H9 (cell line): ENCODE measurements around the gene ZNF234. TPM values are rescaled to one million over a fixed set of nuclear protein-coding genes. Genes with fewer than 3 reads are reported as not detected.

Source experiments
- DNase-seq: peaks from one replicate; pipeline ENCODE4 v3.0.0-alpha.2; 2017
- H2AFZ ChIP-seq: one replicate; pipeline ENCODE4 v1.6.1; 2013; ENCODE audit warnings: mild to moderate bottlenecking, low read length, control low read depth, moderate library complexity
- H2AK5ac ChIP-seq: 2 replicates; pipeline ENCODE4 v1.6.1; 2013; ENCODE audit warnings: low read length, control low read depth, mixed read lengths; ENCODE audit not compliant: insufficient read length
- H2BK120ac ChIP-seq: one replicate; pipeline ENCODE4 v1.6.1; 2013; ENCODE audit warnings: low read depth, mild to moderate bottlenecking, low read length, control low read depth, inconsistent platforms; ENCODE audit not compliant: poor library complexity, severe bottlenecking
- H2BK12ac ChIP-seq: 2 replicates; pipeline ENCODE4 v1.6.1; 2013; ENCODE audit warnings: low read length, control low read depth, mixed read lengths, low read depth; ENCODE audit not compliant: insufficient read length
- H2BK15ac ChIP-seq: 2 replicates; pipeline ENCODE4 v1.6.1; 2013; ENCODE audit warnings: low read depth, low read length, control low read depth
- H2BK20ac ChIP-seq: one replicate; pipeline ENCODE4 v1.6.1; 2013; ENCODE audit warnings: low read depth, mild to moderate bottlenecking, low read length, control low read depth, inconsistent platforms; ENCODE audit not compliant: poor library complexity, severe bottlenecking
- H2BK5ac ChIP-seq: 2 replicates; pipeline ENCODE4 v1.6.1; 2013; ENCODE audit warnings: low read length, control low read depth, mixed read lengths; ENCODE audit not compliant: insufficient read length
- H3K14ac ChIP-seq: 2 replicates; pipeline ENCODE4 v1.6.1; 2013; ENCODE audit warnings: low read length, control low read depth; ENCODE audit not compliant: insufficient read depth
- H3K18ac ChIP-seq: 2 replicates; pipeline ENCODE4 v1.6.1; 2013; ENCODE audit warnings: low read depth, mild to moderate bottlenecking, mixed read lengths, low read length, control low read depth; ENCODE audit not compliant: insufficient read length
- H3K23ac ChIP-seq: 2 replicates; pipeline ENCODE4 v1.6.1; 2013; ENCODE audit warnings: low read length, control low read depth, mixed read lengths, low read depth; ENCODE audit not compliant: insufficient read length
- H3K23me2 ChIP-seq: 2 replicates; pipeline ENCODE4 v1.6.1; 2013; ENCODE audit warnings: low read depth, mild to moderate bottlenecking, mixed read lengths, low read length, control low read depth; ENCODE audit not compliant: insufficient read length, poor library complexity, severe bottlenecking
- H3K27ac ChIP-seq: 2 replicates; pipeline ENCODE4 v1.5.1; 2013; ENCODE audit warnings: low read length, control low read depth, mixed read lengths, low read depth; ENCODE audit not compliant: insufficient read length
- H3K27me3 ChIP-seq: 2 replicates; pipeline ENCODE4 v1.6.1; 2013; ENCODE audit warnings: low read length, control low read depth, inconsistent platforms; ENCODE audit not compliant: insufficient read depth
- H3K4ac ChIP-seq: 2 replicates; pipeline ENCODE4 v1.6.1; 2013; ENCODE audit warnings: low read depth, mild to moderate bottlenecking, control low read depth, inconsistent platforms, low read length, moderate library complexity
- H3K4me1 ChIP-seq: 2 replicates; pipeline ENCODE4 v1.6.1; 2013; ENCODE audit warnings: low read length, control low read depth, inconsistent platforms; ENCODE audit not compliant: insufficient read depth
- H3K4me2 ChIP-seq: 2 replicates; pipeline ENCODE4 v1.6.1; 2013; ENCODE audit warnings: low read length, control low read depth, mixed read lengths; ENCODE audit not compliant: insufficient read length, insufficient read depth
- H3K56ac ChIP-seq: 2 replicates; pipeline ENCODE4 v1.6.1; 2013; ENCODE audit warnings: low read depth, mild to moderate bottlenecking, mixed read lengths, low read length, control low read depth; ENCODE audit not compliant: insufficient read length
- H3K79me1 ChIP-seq: 2 replicates; pipeline ENCODE4 v1.6.1; 2013; ENCODE audit warnings: low read depth, mild to moderate bottlenecking, moderate library complexity, low read length, control low read depth, inconsistent platforms; ENCODE audit not compliant: insufficient read depth, poor library complexity, severe bottlenecking
- H3K79me2 ChIP-seq: 2 replicates; pipeline ENCODE4 v1.6.1; 2013; ENCODE audit warnings: low read length, control low read depth, inconsistent platforms; ENCODE audit not compliant: insufficient read depth
- H3K9ac ChIP-seq: 2 replicates; pipeline ENCODE4 v1.6.1; 2013; ENCODE audit warnings: low read length, control low read depth, mixed read lengths; ENCODE audit not compliant: insufficient read length; ENCODE audit errors: extremely low read depth
- H3K9me3 ChIP-seq: one replicate; pipeline ENCODE4 v1.6.1; 2013; ENCODE audit warnings: low read depth, low read length, inconsistent platforms; ENCODE audit not compliant: control insufficient read depth
- H3T11ph ChIP-seq: one replicate; pipeline ENCODE4 v1.6.1; 2013; ENCODE audit warnings: mild to moderate bottlenecking, low read length, control low read depth, inconsistent platforms
- H4K20me1 ChIP-seq: one replicate; pipeline ENCODE4 v1.6.1; 2013; ENCODE audit not compliant: control insufficient read depth, insufficient read length, insufficient read depth
- H4K5ac ChIP-seq: 2 replicates; pipeline ENCODE4 v1.6.1; 2013; ENCODE audit warnings: low read depth, mild to moderate bottlenecking, mixed read lengths, low read length, control low read depth; ENCODE audit not compliant: insufficient read length
- H4K8ac ChIP-seq: replicated peaks from 2 replicates; pipeline ENCODE4 v1.6.1; 2013; ENCODE audit warnings: low read length, control low read depth, mixed read lengths, low read depth; ENCODE audit not compliant: insufficient read length
- H4K91ac ChIP-seq: 2 replicates; pipeline ENCODE4 v1.6.1; 2013; ENCODE audit warnings: low read depth, mild to moderate bottlenecking, moderate library complexity, mixed read lengths, low read length, control low read depth; ENCODE audit not compliant: insufficient read length
- H3K27ac Mint-ChIP-seq, 3 experiments: 2 replicates in 2 of 3; 3 replicates in 1 of 3; pipeline ENCODE4 v1.8.0; 2020 to 2021; ENCODE audit warnings: mixed read lengths in 3 of 3, mild to moderate bottlenecking in 1 of 3, moderate library complexity in 1 of 3
- H3K27me3 Mint-ChIP-seq: 2 replicates; pipeline ENCODE4 v1.8.0; 2021; ENCODE audit warnings: low read depth, mild to moderate bottlenecking, moderate library complexity, mixed read lengths
- H3K36me3 Mint-ChIP-seq, 3 experiments: 2 replicates in 2 of 3; 3 replicates in 1 of 3; pipeline ENCODE4 v1.8.0; 2020 to 2021; ENCODE audit warnings: low read depth in 3 of 3, mixed read lengths in 3 of 3; ENCODE audit not compliant: insufficient read depth in 1 of 3
- H3K4me1 Mint-ChIP-seq, 2 experiments: 2 replicates each; pipeline ENCODE4 v1.8.0; 2020; ENCODE audit warnings: mixed read lengths in 2 of 2
- H3K4me3 Mint-ChIP-seq, 2 experiments: 2 replicates in 1 of 2; 3 replicates in 1 of 2; pipeline ENCODE4 v1.8.0; 2020 to 2021; ENCODE audit warnings: mild to moderate bottlenecking in 2 of 2, mixed read lengths in 2 of 2, moderate library complexity in 1 of 2
- H3K9me3 Mint-ChIP-seq, 2 experiments: 2 replicates in 1 of 2; 3 replicates in 1 of 2; pipeline ENCODE4 v1.8.0; 2020; ENCODE audit warnings: mild to moderate bottlenecking in 2 of 2, mixed read lengths in 2 of 2, moderate library complexity in 1 of 2
- WGBS: extraction: QIAGEN DNeasy Blood & Tissue Kit; methylation state at CpG from one replicate; pipeline ENCODE4 v1.1.7; 2013; ENCODE audit warnings: missing lambda C conversion rate, low lambda C conversion rate, mixed read lengths; ENCODE audit not compliant: insufficient read length; ENCODE audit errors: extremely low coverage; 5-methylcytosine and 5-hydroxymethylcytosine counted together
- total RNA-seq: library from RNA; stranded (reverse); gene quantifications from 2 replicates; pipeline ENCODE4 v1.2.1, GENCODE V29; 2021
- TF ChIP-seq, protein P1 (sequence below): fragments of 200-600 bp; sonication (generic); conservative IDR thresholded peaks from 3 replicates; pipeline ENCODE4 v1.8.0; 2021; ENCODE audit warnings: antibody characterized with exemption, mild to moderate bottlenecking

The ZNF234 gene
- total RNA-seq, 1 experiment from 2014 or later = 12.4 TPM

DNA sequence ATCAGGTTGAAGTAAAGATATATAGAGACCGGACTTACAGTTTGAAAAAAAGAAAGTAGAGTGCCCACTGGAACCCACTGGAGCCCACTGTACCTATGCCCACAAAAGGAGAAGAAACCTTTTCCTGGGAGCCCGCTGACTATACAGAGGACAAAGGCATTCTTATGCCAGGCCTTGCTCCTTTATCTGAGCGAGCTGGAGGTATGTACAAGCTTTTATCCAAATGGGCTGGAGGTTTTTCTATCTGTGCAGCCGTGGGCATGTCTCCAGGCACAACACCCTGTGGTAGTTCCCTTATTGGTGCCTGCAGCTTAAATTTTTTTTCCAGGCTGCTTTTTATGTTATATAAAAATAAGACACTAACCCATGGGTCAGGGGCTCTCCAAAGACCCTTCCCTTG lies 8.4 kb downstream of the ZNF234 start:
- Histone ChIP-seq H4K20me1 (no peaks in the 10 kb centered on the region), H2BK15ac (no peak overlapping the region), H3K4me2 (no peak overlapping the region), H2AFZ (no peak overlapping the region), H4K91ac (no peak overlapping the region), H3K56ac (no peak overlapping the region), H2BK5ac (no peak overlapping the region), H3K18ac (no peak overlapping the region), H4K5ac (no peak overlapping the region), H2AK5ac (no peak overlapping the region), H3K79me2 (no peaks in the 10 kb centered on the region), H3K23ac (no peak overlapping the region), H3K9ac (no peak overlapping the region), H3K23me2 (no peaks in the 10 kb centered on the region), H3T11ph (no peak overlapping the region), H3K79me1 (no peaks in the 10 kb centered on the region), H4K8ac (no peak overlapping the region), H3K14ac (no peak overlapping the region), H3K27ac (no peak overlapping the region), H3K27me3 (no peaks in the 10 kb centered on the region), H3K4ac (no peak overlapping the region), H3K9me3 (no peaks in the 10 kb centered on the region), H2BK120ac (no peak overlapping the region), H2BK20ac (no peak overlapping the region), H2BK12ac (no peak overlapping the region), H3K4me1 (no peaks in the 10 kb centered on the region)
- H3K4me1 Mint-ChIP-seq = no peaks in the 10 kb centered on the region
- H3K9me3 Mint-ChIP-seq = peaks cover 0 to 13% of the 10 kb centered on the region in 2 experiments; a peak in 2 of 5 replicates
- WGBS = no CpG with 5 or more reads among the region's 4 CpGs
- no peak for DNase-seq
- H3K36me3 Mint-ChIP-seq = peaks cover 42 to 72% (median 54%) of the 10 kb centered on the region in 3 experiments
- H3K4me3 Mint-ChIP-seq = no peak overlapping the region
- TF ChIP-seq, protein P1, sequence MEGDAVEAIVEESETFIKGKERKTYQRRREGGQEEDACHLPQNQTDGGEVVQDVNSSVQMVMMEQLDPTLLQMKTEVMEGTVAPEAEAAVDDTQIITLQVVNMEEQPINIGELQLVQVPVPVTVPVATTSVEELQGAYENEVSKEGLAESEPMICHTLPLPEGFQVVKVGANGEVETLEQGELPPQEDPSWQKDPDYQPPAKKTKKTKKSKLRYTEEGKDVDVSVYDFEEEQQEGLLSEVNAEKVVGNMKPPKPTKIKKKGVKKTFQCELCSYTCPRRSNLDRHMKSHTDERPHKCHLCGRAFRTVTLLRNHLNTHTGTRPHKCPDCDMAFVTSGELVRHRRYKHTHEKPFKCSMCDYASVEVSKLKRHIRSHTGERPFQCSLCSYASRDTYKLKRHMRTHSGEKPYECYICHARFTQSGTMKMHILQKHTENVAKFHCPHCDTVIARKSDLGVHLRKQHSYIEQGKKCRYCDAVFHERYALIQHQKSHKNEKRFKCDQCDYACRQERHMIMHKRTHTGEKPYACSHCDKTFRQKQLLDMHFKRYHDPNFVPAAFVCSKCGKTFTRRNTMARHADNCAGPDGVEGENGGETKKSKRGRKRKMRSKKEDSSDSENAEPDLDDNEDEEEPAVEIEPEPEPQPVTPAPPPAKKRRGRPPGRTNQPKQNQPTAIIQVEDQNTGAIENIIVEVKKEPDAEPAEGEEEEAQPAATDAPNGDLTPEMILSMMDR = no peak
- no peak overlapping the region for H3K27ac Mint-ChIP-seq
- H3K27me3 Mint-ChIP-seq = no peaks in the 10 kb centered on the region
